ENCODE results near the gene ZBTB16. TPM values are rescaled to one million over a fixed set of nuclear protein-coding genes. Genes with fewer than 3 reads are reported as not detected.

The ZBTB16 gene
- total RNA-seq, 2 donors from 2014 or later, result 3.3 to 4.0 TPM

- ATAC-seq (replicated peaks in 1 of 2) (no peak), DNase-seq (no peak)
- Mint-ChIP-seq H3K4me1 (ENCODE audit: low read depth) (peaks cover 9% of the 10 kb centered on the region), H3K27me3 (ENCODE audit: low read depth) (peaks cover 19% of the 10 kb centered on the region), H3K4me3 (no peak overlapping the region), H3K9me3 (no peaks in the 10 kb centered on the region), H3K27ac (no peak overlapping the region), H3K36me3 (ENCODE audit: insufficient read depth in 2 of 2) (no peaks in the 10 kb centered on the region)
These were observed 56.0 kb downstream of the ZBTB16 start for GRCh38 chr11:114115451-114115928.

- H3K36me3 Mint-ChIP-seq (ENCODE audit: insufficient read depth in 2 of 2), result no peaks in the 10 kb centered on the region
- no peak for ATAC-seq (replicated peaks in 1 of 2)
- DNase-seq, result no peak
- no peaks in the 10 kb centered on the region for H3K9me3 Mint-ChIP-seq
- no peak overlapping the region for H3K27ac Mint-ChIP-seq
- no peak overlapping the region for H3K4me3 Mint-ChIP-seq
- H3K27me3 Mint-ChIP-seq (ENCODE audit: low read depth), result peaks cover 17% of the 10 kb centered on the region
- peaks cover 5% of the 10 kb centered on the region for H3K4me1 Mint-ChIP-seq (ENCODE audit: low read depth)
These were observed 56.8 kb downstream of the ZBTB16 start for GRCh38 chr11:114116357-114116756.

- Mint-ChIP-seq H3K36me3 (ENCODE audit: insufficient read depth in 2 of 2) (no peaks in the 10 kb centered on the region), H3K27me3 (ENCODE audit: low read depth) (peaks cover 13% of the 10 kb centered on the region), H3K4me1 (ENCODE audit: low read depth) (peaks cover under 1% of the 10 kb centered on the region), H3K27ac (no peak overlapping the region), H3K4me3 (no peak overlapping the region), H3K9me3 (no peaks in the 10 kb centered on the region)
- ATAC-seq (replicated peaks in 1 of 2) (no peak), DNase-seq (no peak)
These were observed 57.3 kb downstream of the ZBTB16 start for GRCh38 chr11:114116800-114117199.

- H3K27ac Mint-ChIP-seq, result no peak overlapping the region
- DNase-seq, result no peak
- peaks cover 5% of the 10 kb centered on the region for H3K4me1 Mint-ChIP-seq (ENCODE audit: low read depth)
- no peak overlapping the region for H3K4me3 Mint-ChIP-seq
- no peaks in the 10 kb centered on the region for H3K36me3 Mint-ChIP-seq (ENCODE audit: insufficient read depth in 2 of 2)
- H3K9me3 Mint-ChIP-seq, result no peaks in the 10 kb centered on the region
- ATAC-seq (replicated peaks in 1 of 2), result no peak
- H3K27me3 Mint-ChIP-seq (ENCODE audit: low read depth), result no peaks in the 10 kb centered on the region
These were observed 61.1 kb downstream of the ZBTB16 start for GRCh38 chr11:114120606-114121005.

- no peak overlapping the region for H3K27ac Mint-ChIP-seq
- no peaks in the 10 kb centered on the region for H3K9me3 Mint-ChIP-seq
- H3K4me3 Mint-ChIP-seq, result no peak overlapping the region
- H3K4me1 Mint-ChIP-seq (ENCODE audit: low read depth), result peaks cover 5% of the 10 kb centered on the region
- H3K36me3 Mint-ChIP-seq (ENCODE audit: insufficient read depth in 2 of 2), result no peaks in the 10 kb centered on the region
- ATAC-seq (replicated peaks in 1 of 2) (no peak), DNase-seq (no peak)
- H3K27me3 Mint-ChIP-seq (ENCODE audit: low read depth), result no peaks in the 10 kb centered on the region
These were observed 61.6 kb downstream of the ZBTB16 start for GRCh38 chr11:114121138-114121537.

- no peak overlapping the region for H3K4me3 Mint-ChIP-seq
- no peaks in the 10 kb centered on the region for H3K27me3 Mint-ChIP-seq (ENCODE audit: low read depth)
- no peaks in the 10 kb centered on the region for H3K9me3 Mint-ChIP-seq
- H3K4me1 Mint-ChIP-seq (ENCODE audit: low read depth), result peaks cover 5% of the 10 kb centered on the region
- no peaks in the 10 kb centered on the region for H3K36me3 Mint-ChIP-seq (ENCODE audit: insufficient read depth in 2 of 2)
- no peak overlapping the region for H3K27ac Mint-ChIP-seq
- ATAC-seq (replicated peaks in 1 of 2), result no peak
- DNase-seq, result no peak
These were observed 62.4 kb downstream of the ZBTB16 start for GRCh38 chr11:114121804-114122504.

GRCh38 chr11:114122686-114123085, 63.2 kb downstream of the ZBTB16 start:
- ATAC-seq (replicated peaks in 1 of 2), result no peak
- Mint-ChIP-seq H3K27me3 (ENCODE audit: low read depth) (no peaks in the 10 kb centered on the region), H3K36me3 (ENCODE audit: insufficient read depth in 2 of 2) (no peaks in the 10 kb centered on the region), H3K4me3 (no peak overlapping the region), H3K9me3 (no peaks in the 10 kb centered on the region), H3K4me1 (ENCODE audit: low read depth) (peaks cover 5% of the 10 kb centered on the region), H3K27ac (no peak overlapping the region)
- DNase-seq, result no peak

- H3K27me3 Mint-ChIP-seq (ENCODE audit: low read depth), result no peaks in the 10 kb centered on the region
- H3K4me3 Mint-ChIP-seq, result no peak overlapping the region
- H3K36me3 Mint-ChIP-seq (ENCODE audit: insufficient read depth in 2 of 2), result no peaks in the 10 kb centered on the region
- no peaks in the 10 kb centered on the region for H3K9me3 Mint-ChIP-seq
- H3K4me1 Mint-ChIP-seq (ENCODE audit: low read depth), result peaks cover 5% of the 10 kb centered on the region
- DNase-seq, result no peak
- no peak for ATAC-seq (replicated peaks in 1 of 2)
- H3K27ac Mint-ChIP-seq, result no peak overlapping the region
These were observed 64.3 kb downstream of the ZBTB16 start for GRCh38 chr11:114123692-114124330.

GRCh38 chr11:114124601-114125144, 65.2 kb downstream of the ZBTB16 start:
- Mint-ChIP-seq H3K27me3 (ENCODE audit: low read depth) (no peaks in the 10 kb centered on the region), H3K4me1 (ENCODE audit: low read depth) (peaks cover 9% of the 10 kb centered on the region), H3K27ac (no peak overlapping the region), H3K36me3 (ENCODE audit: insufficient read depth in 2 of 2) (no peaks in the 10 kb centered on the region), H3K4me3 (no peak overlapping the region), H3K9me3 (no peaks in the 10 kb centered on the region)
- ATAC-seq (replicated peaks in 1 of 2) (no peak), DNase-seq (no peak)

GRCh38 chr11:114125531-114125930, 66.0 kb downstream of the ZBTB16 start:
- DNase-seq (no peak), ATAC-seq (replicated peaks in 1 of 2) (no peak)
- Mint-ChIP-seq H3K4me1 (ENCODE audit: low read depth) (peaks cover 14% of the 10 kb centered on the region), H3K4me3 (no peak overlapping the region), H3K9me3 (no peaks in the 10 kb centered on the region), H3K27ac (no peak overlapping the region), H3K36me3 (ENCODE audit: insufficient read depth in 2 of 2) (no peaks in the 10 kb centered on the region), H3K27me3 (ENCODE audit: low read depth) (no peaks in the 10 kb centered on the region)

GRCh38 chr11:114125959-114126358, 66.4 kb downstream of the ZBTB16 start:
- peaks cover 19% of the 10 kb centered on the region for H3K4me1 Mint-ChIP-seq (ENCODE audit: low read depth)
- DNase-seq, result no peak
- no peak for ATAC-seq (replicated peaks in 1 of 2)
- H3K4me3 Mint-ChIP-seq, result no peak overlapping the region
- H3K9me3 Mint-ChIP-seq, result no peaks in the 10 kb centered on the region
- H3K36me3 Mint-ChIP-seq (ENCODE audit: insufficient read depth in 2 of 2), result no peaks in the 10 kb centered on the region
- no peaks in the 10 kb centered on the region for H3K27me3 Mint-ChIP-seq (ENCODE audit: low read depth)
- H3K27ac Mint-ChIP-seq, result no peak overlapping the region

- H3K4me1 Mint-ChIP-seq (ENCODE audit: low read depth), result peaks cover 23% of the 10 kb centered on the region
- no peak overlapping the region for H3K4me3 Mint-ChIP-seq
- H3K27me3 Mint-ChIP-seq (ENCODE audit: low read depth), result no peaks in the 10 kb centered on the region
- no peak for ATAC-seq (replicated peaks in 1 of 2)
- H3K9me3 Mint-ChIP-seq, result no peaks in the 10 kb centered on the region
- H3K36me3 Mint-ChIP-seq (ENCODE audit: insufficient read depth in 2 of 2), result no peaks in the 10 kb centered on the region
- no peak for DNase-seq
- no peak overlapping the region for H3K27ac Mint-ChIP-seq
These were observed 68.9 kb downstream of the ZBTB16 start for GRCh38 chr11:114128399-114128798.

- DNase-seq, result no peak
- Mint-ChIP-seq H3K36me3 (ENCODE audit: insufficient read depth in 2 of 2) (no peaks in the 10 kb centered on the region), H3K27ac (no peak overlapping the region), H3K4me1 (ENCODE audit: low read depth) (peaks cover 24% of the 10 kb centered on the region), H3K9me3 (no peaks in the 10 kb centered on the region), H3K27me3 (ENCODE audit: low read depth) (no peaks in the 10 kb centered on the region), H3K4me3 (no peak overlapping the region)
- ATAC-seq (replicated peaks in 1 of 2), result no peak
These were observed 69.6 kb downstream of the ZBTB16 start for GRCh38 chr11:114129142-114129541.
